ENCODE data around the gene ARL8B. TPM values are rescaled to one million over a fixed set of nuclear protein-coding genes. Genes with fewer than 3 reads are reported as not detected.

Gene ARL8B
- total and polyA plus RNA-seq, 9 of the 15 experiments (the other 6 are each of a cell fraction or from before 2014, with no cell fraction given): 28.5 to 99.4 (median 77.2) TPM

DNA sequence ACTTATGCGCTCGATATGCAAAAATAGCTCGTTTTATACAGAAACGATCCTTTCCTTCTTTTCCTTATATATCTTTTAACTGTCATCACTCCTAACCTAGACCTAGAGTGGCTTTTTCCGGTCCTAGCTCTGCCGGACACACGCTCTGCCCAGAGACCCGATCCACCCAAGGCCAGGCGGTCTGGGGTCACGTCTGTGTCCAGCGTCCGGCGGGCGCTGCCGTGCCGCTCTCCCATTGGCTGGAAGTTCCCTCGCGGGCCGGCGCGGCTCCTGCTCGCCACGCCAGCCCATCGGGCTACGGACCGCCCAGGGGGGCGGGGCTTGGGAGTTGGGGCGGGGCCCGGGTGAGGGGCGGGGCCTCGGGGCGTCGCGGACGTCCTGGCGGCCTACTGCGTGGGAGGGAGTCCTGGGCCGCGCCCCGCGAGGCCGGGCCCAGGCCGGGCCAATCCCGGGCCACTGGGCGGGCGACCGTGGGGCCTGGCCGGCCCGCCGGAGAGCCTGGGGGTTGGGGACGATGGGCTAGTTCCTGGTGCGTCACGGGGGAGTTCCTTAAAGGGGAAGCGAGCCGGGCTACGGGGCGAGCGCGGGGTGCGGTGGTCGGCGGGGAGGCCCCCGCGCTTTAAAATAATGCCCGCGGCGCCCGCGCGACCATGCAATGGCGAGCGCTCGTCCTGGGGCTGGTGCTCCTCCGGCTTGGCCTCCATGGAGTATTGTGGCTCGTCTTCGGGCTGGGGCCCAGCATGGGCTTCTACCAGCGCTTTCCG, 65.2 kb downstream of the ARL8B start, which contains the start of gene EDEM1 (continued):
- TF ChIP-seq, protein P1, sequence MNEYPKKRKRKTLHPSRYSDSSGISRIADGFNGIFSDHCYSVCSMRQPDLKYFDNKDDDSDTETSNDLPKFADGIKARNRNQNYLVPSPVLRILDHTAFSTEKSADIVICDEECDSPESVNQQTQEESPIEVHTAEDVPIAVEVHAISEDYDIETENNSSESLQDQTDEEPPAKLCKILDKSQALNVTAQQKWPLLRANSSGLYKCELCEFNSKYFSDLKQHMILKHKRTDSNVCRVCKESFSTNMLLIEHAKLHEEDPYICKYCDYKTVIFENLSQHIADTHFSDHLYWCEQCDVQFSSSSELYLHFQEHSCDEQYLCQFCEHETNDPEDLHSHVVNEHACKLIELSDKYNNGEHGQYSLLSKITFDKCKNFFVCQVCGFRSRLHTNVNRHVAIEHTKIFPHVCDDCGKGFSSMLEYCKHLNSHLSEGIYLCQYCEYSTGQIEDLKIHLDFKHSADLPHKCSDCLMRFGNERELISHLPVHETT (CRISPR knock-in tag; conservative IDR thresholded peaks at IDR 0.05 in 1 of 2, IDR thresholded peaks at IDR 0.05 in 1 of 2): peak in 1 of 2 experiments; percentile 67; a peak in 2 of 4 replicates
- TF ChIP-seq ZBTB7A (IDR thresholded peaks at IDR 0.05; ENCODE audit: borderline replicate concordance, control insufficient read depth, low read depth, low read length) (peak; percentile 76; the same call in 1 of the 2 replicates), HMG20B (CRISPR knock-in tag; IDR thresholded peaks at IDR 0.05) (0 out of 2 replicates have a peak, but pooled peaks have one; percentile 79), RB1 (IDR thresholded peaks at IDR 0.05; ENCODE audit: low read depth) (peak; percentile 45; the same call in 1 of the 2 replicates), CEBPB (tag; IDR thresholded peaks at IDR 0.05) (no peak), ZNF12 (CRISPR knock-in tag; IDR thresholded peaks at IDR 0.05) (0 out of 2 replicates have a peak, but pooled peaks have one; percentile 30), ZFP36 (IDR thresholded peaks at IDR 0.05; ENCODE audit: low read depth, low read length, partially characterized antibody) (no peak), ZNF561 (CRISPR knock-in tag; conservative IDR thresholded peaks at IDR 0.05) (no peak), ZNF79 (CRISPR knock-in tag; IDR thresholded peaks at IDR 0.05; ENCODE audit: low read depth) (no peak), TRIM24 (IDR thresholded peaks at IDR 0.05) (no peak), TEAD1 (CRISPR knock-in tag; IDR thresholded peaks at IDR 0.05) (no peak), E2F3 (CRISPR knock-in tag; IDR thresholded peaks at IDR 0.05) (no peak), MCM2 (IDR thresholded peaks at IDR 0.05; ENCODE audit: low read depth) (no peak), ZNF668 (CRISPR knock-in tag; IDR thresholded peaks at IDR 0.05) (no peak), PHF8 (IDR thresholded peaks at IDR 0.05; ENCODE audit: borderline replicate concordance, low read length) (peak; percentile 93; the same call in 1 of the 2 replicates)
- TF ChIP-seq, protein P2, sequence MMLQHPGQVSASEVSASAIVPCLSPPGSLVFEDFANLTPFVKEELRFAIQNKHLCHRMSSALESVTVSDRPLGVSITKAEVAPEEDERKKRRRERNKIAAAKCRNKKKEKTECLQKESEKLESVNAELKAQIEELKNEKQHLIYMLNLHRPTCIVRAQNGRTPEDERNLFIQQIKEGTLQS (IDR thresholded peaks at IDR 0.05): no peak
- TF ChIP-seq, protein P2 (CRISPR knock-in tag; conservative IDR thresholded peaks at IDR 0.05): peak; percentile 42; the same call in 1 of the 2 replicates
- TF ChIP-seq, protein P3, sequence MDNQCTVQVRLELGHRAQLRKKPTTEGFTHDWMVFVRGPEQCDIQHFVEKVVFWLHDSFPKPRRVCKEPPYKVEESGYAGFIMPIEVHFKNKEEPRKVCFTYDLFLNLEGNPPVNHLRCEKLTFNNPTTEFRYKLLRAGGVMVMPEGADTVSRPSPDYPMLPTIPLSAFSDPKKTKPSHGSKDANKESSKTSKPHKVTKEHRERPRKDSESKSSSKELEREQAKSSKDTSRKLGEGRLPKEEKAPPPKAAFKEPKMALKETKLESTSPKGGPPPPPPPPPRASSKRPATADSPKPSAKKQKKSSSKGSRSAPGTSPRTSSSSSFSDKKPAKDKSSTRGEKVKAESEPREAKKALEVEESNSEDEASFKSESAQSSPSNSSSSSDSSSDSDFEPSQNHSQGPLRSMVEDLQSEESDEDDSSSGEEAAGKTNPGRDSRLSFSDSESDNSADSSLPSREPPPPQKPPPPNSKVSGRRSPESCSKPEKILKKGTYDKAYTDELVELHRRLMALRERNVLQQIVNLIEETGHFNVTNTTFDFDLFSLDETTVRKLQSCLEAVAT (IDR thresholded peaks at IDR 0.05): peak; percentile 80 to 89; a peak in 3 of 4 replicates
- TF ChIP-seq, protein P4, sequence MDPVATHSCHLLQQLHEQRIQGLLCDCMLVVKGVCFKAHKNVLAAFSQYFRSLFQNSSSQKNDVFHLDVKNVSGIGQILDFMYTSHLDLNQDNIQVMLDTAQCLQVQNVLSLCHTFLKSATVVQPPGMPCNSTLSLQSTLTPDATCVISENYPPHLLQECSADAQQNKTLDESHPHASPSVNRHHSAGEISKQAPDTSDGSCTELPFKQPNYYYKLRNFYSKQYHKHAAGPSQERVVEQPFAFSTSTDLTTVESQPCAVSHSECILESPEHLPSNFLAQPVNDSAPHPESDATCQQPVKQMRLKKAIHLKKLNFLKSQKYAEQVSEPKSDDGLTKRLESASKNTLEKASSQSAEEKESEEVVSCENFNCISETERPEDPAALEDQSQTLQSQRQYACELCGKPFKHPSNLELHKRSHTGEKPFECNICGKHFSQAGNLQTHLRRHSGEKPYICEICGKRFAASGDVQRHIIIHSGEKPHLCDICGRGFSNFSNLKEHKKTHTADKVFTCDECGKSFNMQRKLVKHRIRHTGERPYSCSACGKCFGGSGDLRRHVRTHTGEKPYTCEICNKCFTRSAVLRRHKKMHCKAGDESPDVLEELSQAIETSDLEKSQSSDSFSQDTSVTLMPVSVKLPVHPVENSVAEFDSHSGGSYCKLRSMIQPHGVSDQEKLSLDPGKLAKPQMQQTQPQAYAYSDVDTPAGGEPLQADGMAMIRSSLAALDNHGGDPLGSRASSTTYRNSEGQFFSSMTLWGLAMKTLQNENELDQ (CRISPR knock-in tag; IDR thresholded peaks at IDR 0.05; ENCODE audit: borderline replicate concordance): no peak
- TF ChIP-seq, protein P5, sequence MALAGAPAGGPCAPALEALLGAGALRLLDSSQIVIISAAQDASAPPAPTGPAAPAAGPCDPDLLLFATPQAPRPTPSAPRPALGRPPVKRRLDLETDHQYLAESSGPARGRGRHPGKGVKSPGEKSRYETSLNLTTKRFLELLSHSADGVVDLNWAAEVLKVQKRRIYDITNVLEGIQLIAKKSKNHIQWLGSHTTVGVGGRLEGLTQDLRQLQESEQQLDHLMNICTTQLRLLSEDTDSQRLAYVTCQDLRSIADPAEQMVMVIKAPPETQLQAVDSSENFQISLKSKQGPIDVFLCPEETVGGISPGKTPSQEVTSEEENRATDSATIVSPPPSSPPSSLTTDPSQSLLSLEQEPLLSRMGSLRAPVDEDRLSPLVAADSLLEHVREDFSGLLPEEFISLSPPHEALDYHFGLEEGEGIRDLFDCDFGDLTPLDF (CRISPR knock-in tag; IDR thresholded peaks at IDR 0.05): peak; percentile 9; the same call in 1 of the 2 replicates

Measured in K562 (cell line).